ENCODE results near the gene DUSP3. TPM values are rescaled to one million over a fixed set of nuclear protein-coding genes. Genes with fewer than 3 reads are reported as not detected.

Gene DUSP3
- total RNA-seq, 2 donors from 2014 or later, result 62.4 to 78.9 TPM

DNA sequence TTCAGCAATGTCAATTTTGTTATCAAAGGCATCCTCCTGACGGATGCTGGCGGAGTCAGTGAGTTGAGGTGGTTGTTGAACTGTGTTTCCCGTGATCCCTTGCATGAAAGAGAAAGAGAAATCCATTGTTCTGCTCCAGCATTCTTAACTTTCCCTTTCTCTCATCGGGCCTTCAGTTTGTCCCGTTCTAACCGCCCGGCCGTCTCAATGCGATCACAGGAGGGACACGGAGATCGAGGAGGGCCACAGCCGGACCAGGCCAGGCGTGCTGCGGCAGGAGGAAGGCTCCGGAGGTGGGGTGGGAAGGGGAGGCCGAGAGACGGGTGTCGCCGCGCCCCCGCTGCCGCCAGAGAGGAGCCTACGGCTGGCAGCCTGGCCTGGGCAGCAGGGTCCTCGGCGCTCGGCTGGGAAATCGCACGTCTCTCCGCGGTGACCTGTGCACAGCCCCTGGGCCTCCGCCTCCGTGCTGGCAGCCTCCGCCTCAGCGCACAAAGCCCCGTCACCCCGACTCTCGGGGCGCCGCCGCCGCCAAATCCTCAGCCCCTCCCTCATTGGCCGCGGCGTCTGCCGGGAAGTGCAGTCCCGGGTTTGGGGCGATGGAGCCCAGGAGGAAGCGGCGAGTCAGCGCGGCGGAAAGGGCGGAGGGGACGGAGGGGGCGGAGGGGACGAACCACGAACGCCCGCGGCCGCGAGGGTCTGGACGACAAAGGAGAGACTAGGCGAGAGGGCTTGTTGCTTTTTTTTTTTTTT, 58.3 kb downstream of the DUSP3 start:
- intact Hi-C loops (cut with DNase I), result no loop called here
- no peaks in the 10 kb centered on the region for H3K4me1 ChIP-seq (replicated peaks)
- no peaks in the 10 kb centered on the region for H3K36me3 ChIP-seq
- peak overlapping the region; percentile 52 to 70 for H3K4me3 ChIP-seq
- 1% methylated on average over 62 of the region's 64 CpGs for WGBS
- no peaks in the 10 kb centered on the region for H3K9me3 ChIP-seq
- DNase-seq (ENCODE audit: low spot score), result peak; percentile 57
- H3K27ac ChIP-seq, result peak overlapping the region; percentile 87 to 95
- TF ChIP-seq POLR2AphosphoS5 (IDR thresholded peaks at IDR 0.05), result peak; percentile 56
- TF ChIP-seq, protein P1, sequence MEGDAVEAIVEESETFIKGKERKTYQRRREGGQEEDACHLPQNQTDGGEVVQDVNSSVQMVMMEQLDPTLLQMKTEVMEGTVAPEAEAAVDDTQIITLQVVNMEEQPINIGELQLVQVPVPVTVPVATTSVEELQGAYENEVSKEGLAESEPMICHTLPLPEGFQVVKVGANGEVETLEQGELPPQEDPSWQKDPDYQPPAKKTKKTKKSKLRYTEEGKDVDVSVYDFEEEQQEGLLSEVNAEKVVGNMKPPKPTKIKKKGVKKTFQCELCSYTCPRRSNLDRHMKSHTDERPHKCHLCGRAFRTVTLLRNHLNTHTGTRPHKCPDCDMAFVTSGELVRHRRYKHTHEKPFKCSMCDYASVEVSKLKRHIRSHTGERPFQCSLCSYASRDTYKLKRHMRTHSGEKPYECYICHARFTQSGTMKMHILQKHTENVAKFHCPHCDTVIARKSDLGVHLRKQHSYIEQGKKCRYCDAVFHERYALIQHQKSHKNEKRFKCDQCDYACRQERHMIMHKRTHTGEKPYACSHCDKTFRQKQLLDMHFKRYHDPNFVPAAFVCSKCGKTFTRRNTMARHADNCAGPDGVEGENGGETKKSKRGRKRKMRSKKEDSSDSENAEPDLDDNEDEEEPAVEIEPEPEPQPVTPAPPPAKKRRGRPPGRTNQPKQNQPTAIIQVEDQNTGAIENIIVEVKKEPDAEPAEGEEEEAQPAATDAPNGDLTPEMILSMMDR (IDR thresholded peaks at IDR 0.05), result no peak
- peak; percentile 51 for TF ChIP-seq POLR2A (IDR thresholded peaks at IDR 0.05)
- no peaks in the 10 kb centered on the region for H3K27me3 ChIP-seq (replicated peaks; ENCODE audit: insufficient read depth)

DNA sequence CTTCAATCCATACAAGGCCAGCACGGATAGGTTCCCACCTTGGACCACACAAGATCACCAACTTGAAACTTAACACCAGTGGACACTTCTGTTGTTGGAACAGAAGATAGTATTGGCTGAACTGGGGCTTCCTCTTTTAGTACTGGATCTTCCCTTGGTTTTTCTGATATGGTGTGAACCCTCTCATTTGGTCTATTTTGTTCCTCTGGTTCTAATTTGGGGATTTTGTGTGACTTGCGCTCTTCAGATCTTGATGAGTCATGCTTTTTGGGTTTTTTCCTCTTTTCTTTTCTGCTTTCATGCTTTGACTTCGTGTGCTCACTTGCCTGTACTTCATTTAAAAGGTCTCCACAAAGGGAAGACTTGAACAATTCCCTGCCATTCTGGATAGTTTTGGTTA, 59.2 kb downstream of the DUSP3 start:
- no peak for DNase-seq (ENCODE audit: low spot score)
- Histone ChIP-seq H3K4me3 (no peak overlapping the region), H3K9me3 (no peaks in the 10 kb centered on the region), H3K36me3 (no peaks in the 10 kb centered on the region), H3K4me1 (replicated peaks) (no peaks in the 10 kb centered on the region), H3K27ac (no peak overlapping the region), H3K27me3 (replicated peaks; ENCODE audit: insufficient read depth) (no peaks in the 10 kb centered on the region)
- no peak for TF ChIP-seq POLR2A (IDR thresholded peaks at IDR 0.05)
- TF ChIP-seq, protein P1 (IDR thresholded peaks at IDR 0.05), result no peak
- 90% methylated on average over 3 of the region's 3 CpGs for WGBS
- intact Hi-C loops (cut with DNase I), result no loop called here

DNA sequence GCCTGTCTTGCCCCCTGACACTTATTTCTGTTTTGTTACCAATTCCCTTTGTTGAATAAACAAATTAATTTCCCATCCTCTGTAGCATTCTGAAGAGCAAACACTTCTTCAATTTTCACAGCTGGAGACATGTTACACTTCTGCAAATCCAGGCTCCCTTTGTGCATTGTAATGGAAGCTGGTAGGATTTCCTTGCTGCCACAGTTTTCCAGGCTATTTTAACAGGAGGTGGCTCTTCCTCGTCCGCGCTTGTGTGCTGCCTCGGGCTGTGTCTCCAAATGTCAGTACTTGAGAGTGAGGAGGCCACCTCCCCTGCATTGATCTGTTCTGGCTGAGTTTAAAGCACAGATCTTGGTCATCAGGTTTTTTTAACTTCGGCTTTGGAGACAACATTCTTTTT, 60.2 kb downstream of the DUSP3 start:
- 53% methylated on average over 5 of the region's 5 CpGs for WGBS
- H3K27ac ChIP-seq, result no peak overlapping the region
- H3K27me3 ChIP-seq (replicated peaks; ENCODE audit: insufficient read depth), result no peaks in the 10 kb centered on the region
- H3K4me3 ChIP-seq, result no peak overlapping the region
- H3K36me3 ChIP-seq, result no peaks in the 10 kb centered on the region
- H3K9me3 ChIP-seq, result no peaks in the 10 kb centered on the region
- no peak for TF ChIP-seq POLR2AphosphoS5 (IDR thresholded peaks at IDR 0.05)
- TF ChIP-seq, protein P1 (IDR thresholded peaks at IDR 0.05), result no peak
- TF ChIP-seq POLR2A (IDR thresholded peaks at IDR 0.05), result no peak
- no peak for DNase-seq (ENCODE audit: low spot score)
- peaks cover 1% of the 10 kb centered on the region for H3K4me1 ChIP-seq (replicated peaks)
- intact Hi-C loops (cut with DNase I), result no loop called here

DNA sequence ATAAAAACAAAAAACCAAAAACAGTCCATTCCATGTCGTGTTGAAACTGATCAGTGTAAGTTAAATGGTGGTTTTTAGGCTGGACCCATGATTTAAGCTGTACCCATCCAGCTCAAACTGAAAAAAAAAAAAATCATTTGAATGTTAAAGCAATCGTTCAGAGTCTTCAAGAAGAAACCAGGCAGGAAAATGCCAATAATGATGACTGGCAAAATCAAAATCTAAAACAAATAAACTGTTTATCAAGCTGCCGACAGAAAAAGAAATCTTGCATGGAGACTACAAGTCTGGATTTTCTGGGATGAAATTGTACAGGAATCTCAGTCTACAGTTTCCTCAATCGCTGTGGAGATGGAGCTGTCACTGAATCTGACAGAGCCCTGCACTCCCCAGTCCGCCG, 60.9 kb downstream of the DUSP3 start:
- H3K27ac ChIP-seq, result no peak overlapping the region
- no peak for DNase-seq (ENCODE audit: low spot score)

More for the DNA sequence above, 60.9 kb downstream of the DUSP3 start:
- Histone ChIP-seq H3K27me3 (replicated peaks; ENCODE audit: insufficient read depth) (no peaks in the 10 kb centered on the region), H3K9me3 (no peaks in the 10 kb centered on the region), H3K4me3 (no peak overlapping the region), H3K36me3 (no peaks in the 10 kb centered on the region), H3K4me1 (replicated peaks) (peaks cover 6% of the 10 kb centered on the region)
- WGBS, result 77% methylated on average over 6 of the region's 6 CpGs
- TF ChIP-seq POLR2A (IDR thresholded peaks at IDR 0.05) (no peak), POLR2AphosphoS5 (IDR thresholded peaks at IDR 0.05) (no peak)
- TF ChIP-seq, protein P1 (IDR thresholded peaks at IDR 0.05), result no peak
- intact Hi-C loops (cut with DNase I), result no loop called here

Other genes starting within 250 kb of the DUSP3 start
- 1 to 10 TPM; 2.9 to 4.0 TPM for gene ETV4, start 232.6 kb downstream of the DUSP3 start, total RNA-seq
- gene MEOX1, start 117.1 kb downstream of the DUSP3 start, total RNA-seq, result 1 to 10 TPM; 3.4 to 6.1 TPM
- gene SOST, start 20.2 kb downstream of the DUSP3 start, total RNA-seq, result under 1 TPM in 1 of 2 donors, not detected in 1; 0.18 TPM
- gene CFAP97D1, start 1.5 kb upstream of the DUSP3 start, total RNA-seq, result 1 to 10 TPM in 1 of 2 donors, not detected in 1; 1.1 TPM
- 10 to 100 TPM in 1 of 2 donors, 1 to 10 TPM in 1; 4.4 to 16.4 TPM for gene MPP3, start 54.2 kb upstream of the DUSP3 start, total RNA-seq
- gene CD300LG, start 68.2 kb upstream of the DUSP3 start, total RNA-seq, result 10 to 100 TPM in 1 of 2 donors, under 1 TPM in 1; 0.09 to 33.5 TPM
- gene MPP2, start 128.6 kb upstream of the DUSP3 start, total RNA-seq, result 10 to 100 TPM; 14.9 to 17.7 TPM
- gene PPY, start 163.5 kb upstream of the DUSP3 start, total RNA-seq, result not detected
- not detected for gene PYY, start 175.0 kb upstream of the DUSP3 start, total RNA-seq
- 1 to 10 TPM; 3.1 to 3.8 TPM for gene NAGS, start 225.6 kb upstream of the DUSP3 start, total RNA-seq
- 10 to 100 TPM; 48.0 to 51.6 TPM for gene TMEM101, start 236.0 kb upstream of the DUSP3 start, total RNA-seq